ENCODE measurements around the gene PHETA1. TPM values are rescaled to one million over a fixed set of nuclear protein-coding genes. Genes with fewer than 3 reads are reported as not detected.

The PHETA1 gene
- polyA plus RNA-seq, 1 donor from 2014 or later: 25.4 TPM

DNA sequence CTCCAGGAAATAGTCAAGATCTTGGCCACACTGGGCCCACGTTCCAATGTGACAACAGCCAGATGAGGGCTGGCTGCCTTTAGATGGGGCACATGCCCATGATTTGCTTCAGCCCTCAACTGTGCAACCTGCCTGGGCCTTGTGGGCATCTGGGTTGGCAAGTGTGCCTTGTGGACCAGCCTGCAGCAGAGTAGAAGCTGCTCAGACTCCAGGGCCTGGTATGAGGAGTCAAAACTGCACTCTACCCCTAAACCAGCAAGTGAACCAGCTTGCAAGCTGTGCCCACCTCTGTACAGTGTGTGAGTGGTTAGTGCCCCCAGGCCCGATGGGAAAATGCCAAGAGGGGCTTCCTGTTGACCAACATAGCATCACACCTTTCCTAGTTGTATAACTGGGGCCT lies 17.9 kb downstream of the PHETA1 start:
- H3K9me3 ChIP-seq (ENCODE audit: low read length): peaks cover 4% of the 10 kb centered on the region
- H3K9ac ChIP-seq (ENCODE audit: low read length): no peak overlapping the region
- H3K4me3 ChIP-seq (ENCODE audit: low read length): no peak overlapping the region
- H3K36me3 ChIP-seq (ENCODE audit: insufficient read depth, low read length): no peaks in the 10 kb centered on the region
- no peak overlapping the region for H2AFZ ChIP-seq (ENCODE audit: low read depth, low read length)
- TF ChIP-seq EZH2 (IDR thresholded peaks at IDR 0.05; ENCODE audit: borderline replicate concordance, insufficient read depth, low read length, poor library complexity, severe bottlenecking) (no peak), EP300 (conservative IDR thresholded peaks at IDR 0.05; ENCODE audit: poor library complexity, severe bottlenecking) (no peak)
- H3K27me3 ChIP-seq (ENCODE audit: insufficient read depth, low read depth, low read length): no peaks in the 10 kb centered on the region
- H3K27ac ChIP-seq (ENCODE audit: low read length): no peak overlapping the region
- H3K79me2 ChIP-seq (replicated peaks; ENCODE audit: insufficient read depth, low read length): no peaks in the 10 kb centered on the region
- no peaks in the 10 kb centered on the region for H4K20me1 ChIP-seq (ENCODE audit: insufficient read depth)
- no peaks in the 10 kb centered on the region for H3F3A ChIP-seq (ENCODE audit: insufficient read depth, low read length, poor library complexity, severe bottlenecking)
- H3K9me2 ChIP-seq (ENCODE audit: insufficient read depth, low read length): no peaks in the 10 kb centered on the region
- H3K4me2 ChIP-seq (ENCODE audit: low read length): no peak overlapping the region

DNA sequence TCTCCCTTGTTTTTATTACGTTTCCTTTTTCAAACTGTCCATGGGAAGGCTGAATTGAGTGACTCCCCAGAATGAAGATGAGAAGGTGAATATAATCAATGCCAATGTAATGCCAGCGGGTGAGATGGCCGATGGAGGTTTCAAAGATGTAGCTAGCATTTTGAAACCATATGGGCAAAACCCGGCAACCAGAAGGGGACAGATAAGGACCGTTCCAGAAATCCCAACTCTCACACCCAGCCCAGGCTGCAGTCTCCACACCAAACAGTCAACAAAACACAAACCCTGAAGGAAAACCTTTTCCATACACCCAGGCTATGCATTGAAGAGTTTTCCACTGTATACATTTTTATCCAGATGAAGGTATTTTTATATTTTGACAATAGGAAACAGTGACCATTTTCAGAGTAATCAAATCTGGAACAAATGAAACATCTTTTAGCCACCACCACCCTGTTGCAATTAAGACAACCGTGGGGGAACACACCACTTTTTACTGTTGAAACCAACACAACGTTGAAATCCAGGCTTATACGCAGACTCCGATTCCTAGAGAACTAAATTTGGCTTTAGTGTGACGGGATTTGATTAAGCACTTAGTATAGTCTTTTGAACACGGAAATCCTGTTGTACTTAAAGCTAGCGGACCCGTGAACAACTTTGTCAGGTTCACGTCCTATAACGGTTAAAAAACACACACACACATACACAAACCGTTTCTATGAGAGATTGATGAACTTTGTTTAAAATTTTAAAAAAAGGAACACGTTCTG lies 19.0 kb downstream of the PHETA1 start:
- H3K36me3 ChIP-seq (ENCODE audit: insufficient read depth, low read length): no peaks in the 10 kb centered on the region
- H4K20me1 ChIP-seq (ENCODE audit: insufficient read depth): no peaks in the 10 kb centered on the region
- no peak for TF ChIP-seq TAF1 (IDR thresholded peaks at IDR 0.05; ENCODE audit: low read depth)
- no peaks in the 10 kb centered on the region for H3F3A ChIP-seq (ENCODE audit: insufficient read depth, low read length, poor library complexity, severe bottlenecking)
- H3K9ac ChIP-seq (ENCODE audit: low read length): no peak overlapping the region
- H3K4me3 ChIP-seq (ENCODE audit: low read length): no peak overlapping the region
- H2AFZ ChIP-seq (ENCODE audit: low read depth, low read length): no peak overlapping the region
- no peaks in the 10 kb centered on the region for H3K27me3 ChIP-seq (ENCODE audit: insufficient read depth, low read depth, low read length)
- no peaks in the 10 kb centered on the region for H3K79me2 ChIP-seq (replicated peaks; ENCODE audit: insufficient read depth, low read length)
- H3K9me3 ChIP-seq (ENCODE audit: low read length): peaks cover 4% of the 10 kb centered on the region
- H3K9me2 ChIP-seq (ENCODE audit: insufficient read depth, low read length): no peaks in the 10 kb centered on the region
- H3K27ac ChIP-seq (ENCODE audit: low read length): no peak overlapping the region
- H3K4me2 ChIP-seq (ENCODE audit: low read length): no peak overlapping the region

DNA sequence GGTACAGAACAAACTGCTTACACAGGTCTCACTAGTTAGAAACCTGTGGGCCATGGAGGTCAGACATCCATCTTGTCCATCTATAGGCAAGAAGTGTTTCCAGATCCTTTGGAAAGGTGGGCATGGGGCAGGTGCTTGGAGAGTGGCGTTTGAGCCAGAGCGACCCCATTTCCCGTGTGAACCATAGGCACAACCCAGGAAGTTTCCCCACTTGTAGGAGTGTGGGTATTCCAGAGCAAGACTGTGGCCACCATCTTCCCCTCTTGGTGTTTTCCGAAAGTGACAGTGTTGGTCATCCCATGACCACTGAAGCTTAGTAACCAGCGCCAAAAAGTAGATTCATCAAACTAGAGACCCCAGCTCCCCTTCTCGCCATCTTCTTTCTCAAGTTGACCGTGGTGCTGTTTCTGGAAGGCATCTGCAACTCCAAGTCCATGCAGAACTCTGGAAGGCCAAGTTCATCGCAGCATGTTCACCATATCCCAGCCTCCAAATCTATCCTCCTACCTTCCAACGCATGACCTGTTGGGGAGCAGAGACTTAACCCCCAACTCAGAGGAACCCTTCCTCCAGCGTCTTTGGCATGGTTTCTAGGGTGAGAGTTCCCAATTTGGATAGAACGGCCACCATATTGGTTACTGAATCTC lies 19.7 kb downstream of the PHETA1 start:
- Histone ChIP-seq H3F3A (ENCODE audit: insufficient read depth, low read length, poor library complexity, severe bottlenecking) (no peaks in the 10 kb centered on the region), H2AFZ (ENCODE audit: low read depth, low read length) (no peak overlapping the region), H3K36me3 (ENCODE audit: insufficient read depth, low read length) (no peaks in the 10 kb centered on the region), H3K4me2 (ENCODE audit: low read length) (no peak overlapping the region), H3K4me3 (ENCODE audit: low read length) (no peak overlapping the region), H3K79me2 (replicated peaks; ENCODE audit: insufficient read depth, low read length) (no peaks in the 10 kb centered on the region), H4K20me1 (ENCODE audit: insufficient read depth) (no peaks in the 10 kb centered on the region), H3K9me2 (ENCODE audit: insufficient read depth, low read length) (no peaks in the 10 kb centered on the region), H3K27ac (ENCODE audit: low read length) (no peak overlapping the region), H3K27me3 (ENCODE audit: insufficient read depth, low read depth, low read length) (no peaks in the 10 kb centered on the region), H3K9me3 (ENCODE audit: low read length) (peaks cover 4% of the 10 kb centered on the region), H3K9ac (ENCODE audit: low read length) (no peak overlapping the region)
- TF ChIP-seq, protein P1, sequence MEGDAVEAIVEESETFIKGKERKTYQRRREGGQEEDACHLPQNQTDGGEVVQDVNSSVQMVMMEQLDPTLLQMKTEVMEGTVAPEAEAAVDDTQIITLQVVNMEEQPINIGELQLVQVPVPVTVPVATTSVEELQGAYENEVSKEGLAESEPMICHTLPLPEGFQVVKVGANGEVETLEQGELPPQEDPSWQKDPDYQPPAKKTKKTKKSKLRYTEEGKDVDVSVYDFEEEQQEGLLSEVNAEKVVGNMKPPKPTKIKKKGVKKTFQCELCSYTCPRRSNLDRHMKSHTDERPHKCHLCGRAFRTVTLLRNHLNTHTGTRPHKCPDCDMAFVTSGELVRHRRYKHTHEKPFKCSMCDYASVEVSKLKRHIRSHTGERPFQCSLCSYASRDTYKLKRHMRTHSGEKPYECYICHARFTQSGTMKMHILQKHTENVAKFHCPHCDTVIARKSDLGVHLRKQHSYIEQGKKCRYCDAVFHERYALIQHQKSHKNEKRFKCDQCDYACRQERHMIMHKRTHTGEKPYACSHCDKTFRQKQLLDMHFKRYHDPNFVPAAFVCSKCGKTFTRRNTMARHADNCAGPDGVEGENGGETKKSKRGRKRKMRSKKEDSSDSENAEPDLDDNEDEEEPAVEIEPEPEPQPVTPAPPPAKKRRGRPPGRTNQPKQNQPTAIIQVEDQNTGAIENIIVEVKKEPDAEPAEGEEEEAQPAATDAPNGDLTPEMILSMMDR (IDR thresholded peaks at IDR 0.05; ENCODE audit: poor library complexity, severe bottlenecking): no peak
- TF ChIP-seq EZH2 (IDR thresholded peaks at IDR 0.05; ENCODE audit: borderline replicate concordance, insufficient read depth, low read length, poor library complexity, severe bottlenecking): no peak
- no peak for TF ChIP-seq POLR2AphosphoS5 (IDR thresholded peaks at IDR 0.05)
- TF ChIP-seq, protein P2, sequence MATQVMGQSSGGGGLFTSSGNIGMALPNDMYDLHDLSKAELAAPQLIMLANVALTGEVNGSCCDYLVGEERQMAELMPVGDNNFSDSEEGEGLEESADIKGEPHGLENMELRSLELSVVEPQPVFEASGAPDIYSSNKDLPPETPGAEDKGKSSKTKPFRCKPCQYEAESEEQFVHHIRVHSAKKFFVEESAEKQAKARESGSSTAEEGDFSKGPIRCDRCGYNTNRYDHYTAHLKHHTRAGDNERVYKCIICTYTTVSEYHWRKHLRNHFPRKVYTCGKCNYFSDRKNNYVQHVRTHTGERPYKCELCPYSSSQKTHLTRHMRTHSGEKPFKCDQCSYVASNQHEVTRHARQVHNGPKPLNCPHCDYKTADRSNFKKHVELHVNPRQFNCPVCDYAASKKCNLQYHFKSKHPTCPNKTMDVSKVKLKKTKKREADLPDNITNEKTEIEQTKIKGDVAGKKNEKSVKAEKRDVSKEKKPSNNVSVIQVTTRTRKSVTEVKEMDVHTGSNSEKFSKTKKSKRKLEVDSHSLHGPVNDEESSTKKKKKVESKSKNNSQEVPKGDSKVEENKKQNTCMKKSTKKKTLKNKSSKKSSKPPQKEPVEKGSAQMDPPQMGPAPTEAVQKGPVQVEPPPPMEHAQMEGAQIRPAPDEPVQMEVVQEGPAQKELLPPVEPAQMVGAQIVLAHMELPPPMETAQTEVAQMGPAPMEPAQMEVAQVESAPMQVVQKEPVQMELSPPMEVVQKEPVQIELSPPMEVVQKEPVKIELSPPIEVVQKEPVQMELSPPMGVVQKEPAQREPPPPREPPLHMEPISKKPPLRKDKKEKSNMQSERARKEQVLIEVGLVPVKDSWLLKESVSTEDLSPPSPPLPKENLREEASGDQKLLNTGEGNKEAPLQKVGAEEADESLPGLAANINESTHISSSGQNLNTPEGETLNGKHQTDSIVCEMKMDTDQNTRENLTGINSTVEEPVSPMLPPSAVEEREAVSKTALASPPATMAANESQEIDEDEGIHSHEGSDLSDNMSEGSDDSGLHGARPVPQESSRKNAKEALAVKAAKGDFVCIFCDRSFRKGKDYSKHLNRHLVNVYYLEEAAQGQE (IDR thresholded peaks at IDR 0.05; ENCODE audit: borderline replicate concordance): no peak
- TF ChIP-seq SMC3 (conservative IDR thresholded peaks at IDR 0.05; ENCODE audit: poor library complexity): no peak
- no peak for TF ChIP-seq RAD21 (conservative IDR thresholded peaks at IDR 0.05)
- TF ChIP-seq TAF1 (IDR thresholded peaks at IDR 0.05; ENCODE audit: low read depth): no peak
- no peak for TF ChIP-seq EP300 (conservative IDR thresholded peaks at IDR 0.05; ENCODE audit: poor library complexity, severe bottlenecking)
- TF ChIP-seq MXI1 (conservative IDR thresholded peaks at IDR 0.05; ENCODE audit: poor library complexity, severe bottlenecking): no peak
